Measurements from ENCODE around the gene CASTOR1.

Gene CASTOR1

GRCh38 chr22:30306627-30307011 lies 17.3 kb upstream of the CASTOR1 start:
- no peak overlapping the region for H3K4me3 ChIP-seq (replicated peaks in 1 of 2; ENCODE audit: low read depth in 2 of 2, low read length in 2 of 2)
- TF ChIP-seq CTCF (IDR thresholded peaks at IDR 0.05; ENCODE audit: low read depth, low read length), result no peak
- no peak for DNase-seq (ENCODE audit: low read depth in 2 of 2)

DNA sequence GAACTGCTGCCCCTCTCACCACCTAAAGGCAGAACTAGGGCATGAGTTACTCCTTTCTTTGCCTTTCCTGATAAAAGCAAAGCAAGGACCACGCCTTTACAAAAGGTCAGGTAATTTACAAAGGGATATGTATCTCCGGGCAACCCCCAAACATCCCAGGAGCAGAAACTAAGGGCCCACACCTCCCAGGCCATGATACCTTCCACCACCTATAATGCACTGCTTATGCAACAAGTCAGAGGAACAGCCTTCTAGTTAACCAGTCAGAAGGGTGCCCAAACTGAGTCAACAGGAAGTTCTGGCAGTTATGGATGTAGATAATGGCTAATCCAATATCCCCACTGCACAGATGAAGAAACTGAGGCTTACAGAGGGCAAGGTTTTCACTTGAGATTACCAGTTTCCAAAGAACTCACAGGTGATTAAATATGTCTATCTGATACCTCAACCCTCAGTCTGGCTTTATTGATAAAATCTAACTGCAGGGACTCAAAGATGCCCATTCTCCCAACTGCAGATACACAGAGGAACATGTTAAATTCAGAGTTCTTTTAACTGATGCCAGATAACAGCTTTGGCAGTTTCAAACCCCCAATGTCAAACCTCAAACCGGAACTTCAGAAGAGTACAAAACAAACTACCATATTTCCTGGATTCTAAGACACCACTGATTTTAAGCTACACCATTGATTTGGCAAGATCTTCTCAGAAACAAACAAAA lies 16.8 kb upstream of the CASTOR1 start:
- no peak overlapping the region for H3K4me3 ChIP-seq (replicated peaks in 1 of 2; ENCODE audit: low read depth in 2 of 2, low read length in 2 of 2)
- TF ChIP-seq CTCF (IDR thresholded peaks at IDR 0.05; ENCODE audit: low read depth, low read length), result no peak
- DNase-seq (ENCODE audit: low read depth in 2 of 2), result no peak

GRCh38 chr22:30305519-30305905 lies 16.2 kb upstream of the CASTOR1 start:
- no peak overlapping the region for H3K4me3 ChIP-seq (replicated peaks in 1 of 2; ENCODE audit: low read depth in 2 of 2, low read length in 2 of 2)
- peak in 1 of 2 donors; percentile 70 for DNase-seq (ENCODE audit: low read depth in 2 of 2)
- TF ChIP-seq CTCF (IDR thresholded peaks at IDR 0.05; ENCODE audit: low read depth, low read length), result no peak

DNA sequence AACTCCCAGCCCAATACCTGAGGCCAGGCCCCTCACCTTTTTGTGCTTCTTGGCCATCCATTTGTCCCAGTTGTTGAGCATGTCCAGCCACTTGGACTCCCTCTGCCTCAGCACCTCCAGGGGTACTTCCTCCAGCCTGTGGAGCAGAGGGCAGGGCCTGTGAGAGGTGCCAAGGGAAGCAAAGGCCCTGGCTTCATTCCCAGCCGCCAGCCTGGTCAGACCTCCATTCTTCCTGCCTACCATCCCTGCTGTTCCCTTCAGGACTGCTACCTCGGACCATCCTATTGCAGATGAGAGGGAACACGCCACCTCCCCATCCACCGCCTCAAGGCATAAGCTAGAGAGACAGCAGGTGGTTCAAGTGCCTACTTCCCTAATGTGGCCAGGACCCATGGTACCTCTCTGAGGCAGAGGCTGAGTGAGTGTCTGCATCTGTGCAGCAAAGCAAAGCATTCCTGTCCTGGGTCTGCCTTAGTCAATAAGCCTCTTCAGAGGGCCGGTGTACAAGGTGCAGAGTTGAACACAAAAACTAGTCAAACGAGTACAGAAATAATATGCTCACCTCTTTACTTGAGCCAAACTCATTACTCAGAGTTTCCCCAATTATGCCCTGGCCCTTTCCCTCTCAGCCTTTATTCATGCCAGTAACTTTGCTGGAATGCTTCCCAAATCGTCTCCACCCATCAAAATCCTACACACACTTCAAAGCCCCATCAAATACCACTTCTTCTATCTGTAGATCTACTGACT lies 15.4 kb upstream of the CASTOR1 start:
- no peak overlapping the region for H3K4me3 ChIP-seq (replicated peaks in 1 of 2; ENCODE audit: low read depth in 2 of 2, low read length in 2 of 2)
- DNase-seq (ENCODE audit: low read depth in 2 of 2), result no peak
- TF ChIP-seq CTCF (IDR thresholded peaks at IDR 0.05; ENCODE audit: low read depth, low read length), result no peak

DNA sequence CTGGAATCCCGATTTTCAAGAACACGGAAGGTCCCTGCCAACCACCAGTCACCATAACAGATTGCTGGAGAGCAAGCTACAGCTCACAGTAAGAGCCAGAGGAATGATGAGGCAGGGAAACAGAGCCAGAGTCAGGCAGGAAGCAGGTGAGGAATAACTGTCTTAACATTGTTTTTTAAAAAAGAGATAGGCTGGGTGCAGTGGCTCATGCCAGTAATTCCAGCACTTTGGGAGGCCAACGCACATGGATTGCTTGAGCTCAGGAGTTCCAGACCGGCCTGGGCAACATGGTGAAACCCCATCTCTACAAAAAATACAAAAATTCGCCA lies 13.5 kb upstream of the CASTOR1 start:
- no peak for TF ChIP-seq CTCF (IDR thresholded peaks at IDR 0.05; ENCODE audit: low read depth, low read length)
- no peak for DNase-seq (ENCODE audit: low read depth in 2 of 2)
- no peak overlapping the region for H3K4me3 ChIP-seq (replicated peaks in 1 of 2; ENCODE audit: low read depth in 2 of 2, low read length in 2 of 2)

DNA sequence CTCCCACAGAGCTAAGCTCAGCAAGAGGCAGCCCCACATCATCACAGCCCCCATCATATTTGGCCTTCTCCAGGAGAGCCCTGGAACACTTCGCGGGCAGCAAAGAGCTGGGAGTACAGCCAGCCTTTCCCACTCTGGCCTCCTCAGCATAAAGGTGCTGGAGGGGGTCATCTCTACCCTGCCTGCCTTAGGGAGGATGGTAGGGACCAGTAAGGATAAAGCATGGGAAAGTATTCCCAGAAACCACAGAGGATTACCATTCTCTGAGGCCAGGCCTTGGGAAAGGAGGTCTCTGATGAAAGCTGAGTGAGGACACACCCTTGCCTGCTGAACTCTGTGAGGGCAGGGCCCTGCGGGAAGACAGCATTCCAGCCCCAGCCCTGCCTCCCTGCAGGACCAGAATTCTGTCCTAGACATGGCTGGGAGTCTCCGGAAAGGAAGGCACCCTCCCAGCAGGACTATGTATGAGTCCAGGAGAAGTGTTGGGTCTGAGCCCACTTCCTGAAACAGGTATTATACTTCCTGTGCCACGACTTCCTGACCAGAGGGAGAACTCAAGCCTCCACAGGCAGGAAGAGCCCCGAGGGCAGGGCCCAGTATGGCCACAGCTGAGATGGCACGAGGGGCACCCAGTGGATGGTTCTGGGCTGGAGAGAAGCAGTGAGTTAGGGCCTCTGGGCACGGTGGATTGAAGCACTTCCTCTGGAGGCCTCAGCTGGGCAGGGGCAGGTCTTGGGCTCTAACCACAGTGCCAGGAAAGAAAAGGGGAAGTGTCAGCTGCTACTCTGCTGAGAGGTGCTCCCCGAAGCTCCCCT lies 12.9 kb upstream of the CASTOR1 start:
- no peak for TF ChIP-seq CTCF (IDR thresholded peaks at IDR 0.05; ENCODE audit: low read depth, low read length)
- H3K4me3 ChIP-seq (replicated peaks in 1 of 2; ENCODE audit: low read depth in 2 of 2, low read length in 2 of 2), result no peak overlapping the region
- DNase-seq (ENCODE audit: low read depth in 2 of 2), result peak in 1 of 2 donors; percentile 73

Measured in cardiac fibroblast (primary cell).